HepG2 (cell line): Measurements from ENCODE around the gene GRAMD4. TPM values are rescaled to one million over a fixed set of nuclear protein-coding genes. Genes with fewer than 3 reads are reported as not detected.
A peak's percentile ranks its signal among the peaks of the same experiment; 100 is the strongest.

Source experiments
- AFF4 ChIP-seq: sonication (generic); formaldehyde crosslinking; IDR thresholded peaks from 2 replicates; pipeline ENCODE4 v1.4.0; 2020; ENCODE audit warnings: missing genetic modification reagents
- BCL3 ChIP-seq: sonication (generic); formaldehyde crosslinking; IDR thresholded peaks from 2 replicates; pipeline ENCODE4 v1.5.1; 2020; ENCODE audit warnings: mild to moderate bottlenecking, missing genetic modification reagents, moderate library complexity
- BORCS8-MEF2B ChIP-seq: sonication (generic); formaldehyde crosslinking; IDR thresholded peaks from 2 replicates; pipeline ENCODE4 v1.8.0; 2022; ENCODE audit warnings: mild to moderate bottlenecking, missing genetic modification reagents
- CBX2 ChIP-seq, 2 experiments: fragments of 200-600 bp in 1 of 2; sonication (generic); formaldehyde crosslinking in 1 of 2; IDR thresholded peaks; 2 replicates each; pipeline versions ENCODE4 v1.7.0 to v1.8.1; 2018 to 2022; ENCODE audit warnings: low read depth in 2 of 2, low read length in 1 of 2, mild to moderate bottlenecking in 1 of 2, missing genetic modification reagents in 1 of 2
- CC2D1A ChIP-seq: sonication (generic); formaldehyde crosslinking; IDR thresholded peaks from 2 replicates; pipeline ENCODE4 v1.8.1; 2023; ENCODE audit warnings: mild to moderate bottlenecking, missing genetic modification reagents
- CERS6 ChIP-seq: sonication (generic); formaldehyde crosslinking; IDR thresholded peaks from 2 replicates; pipeline ENCODE4 v1.5.0; 2020; ENCODE audit warnings: missing genetic modification reagents
- DNMT1 ChIP-seq: sonication (generic); formaldehyde crosslinking; IDR thresholded peaks from 2 replicates; pipeline ENCODE4 v1.5.1; 2020; ENCODE audit warnings: mild to moderate bottlenecking, missing genetic modification reagents
- FOXC1 ChIP-seq: sonication (generic); formaldehyde crosslinking; IDR thresholded peaks from 2 replicates; pipeline ENCODE4 v1.8.0; 2022; ENCODE audit warnings: mild to moderate bottlenecking, missing genetic modification reagents, borderline replicate concordance
- HNF4A ChIP-seq: sonication (generic); formaldehyde crosslinking; IDR thresholded peaks from 2 replicates; pipeline ENCODE4 v1.4.0; 2020; ENCODE audit warnings: missing genetic modification reagents
- MTA3 ChIP-seq: sonication (generic); formaldehyde crosslinking; IDR thresholded peaks from 2 replicates; pipeline ENCODE4 v1.4.0; 2020; ENCODE audit warnings: missing genetic modification reagents
- MYC ChIP-seq: sonication (generic); formaldehyde crosslinking; IDR thresholded peaks from 2 replicates; pipeline ENCODE4 v1.9.0; 2021; ENCODE audit warnings: missing genetic modification reagents, borderline replicate concordance
- PHF21A ChIP-seq: sonication (generic); formaldehyde crosslinking; IDR thresholded peaks from 2 replicates; pipeline ENCODE4 v1.5.0; 2020; ENCODE audit warnings: mild to moderate bottlenecking, missing genetic modification reagents
- POLR2G ChIP-seq: fragments of 200-400 bp; formaldehyde crosslinking; IDR thresholded peaks from 2 replicates; pipeline ENCODE4 v1.6.1; 2018; ENCODE audit warnings: mild to moderate bottlenecking, low read depth, low read length, moderate library complexity
- ZNF501 ChIP-seq: sonication (generic); formaldehyde crosslinking; IDR thresholded peaks from 2 replicates; pipeline ENCODE4 v1.5.1; 2020; ENCODE audit warnings: mild to moderate bottlenecking, moderate library complexity, missing genetic modification reagents
- ZNF543 ChIP-seq: sonication (generic); formaldehyde crosslinking; IDR thresholded peaks from 2 replicates; pipeline ENCODE4 v1.4.0; 2020; ENCODE audit warnings: mild to moderate bottlenecking, missing genetic modification reagents
- polyA plus RNA-seq, 8 experiments: library from polyadenylated mRNA; depleted of rRNA in 3 of 8; stranded (reverse) in 7 of 8; unstranded in 1 of 8; fragments of >200 nt; fragmentation: Illumina TruSeq in 4 of 8; extraction: Trizol in 4 of 8; gene quantifications; 2 replicates each; pipeline versions ENCODE4 v1.2.1 to v1.2.3, GENCODE V29; 2011 to 2016; ENCODE audit warnings: low read depth in 4 of 8, missing spikeins in 1 of 8, mixed read lengths in 1 of 8; ENCODE audit not compliant: insufficient read depth in 1 of 8
- total RNA-seq, 5 experiments: library from RNA; depleted of rRNA; stranded (reverse); fragments of >200 nt; fragmentation: Illumina TruSeq; extraction: Trizol; gene quantifications; 2 replicates each; pipeline ENCODE4 v1.2.3, GENCODE V29; 2016; ENCODE audit warnings: low read depth in 1 of 5
- TF ChIP-seq, protein P1 (sequence below): sonication (generic); formaldehyde crosslinking; IDR thresholded peaks from 2 replicates; pipeline ENCODE4 v1.4.0; 2020; ENCODE audit warnings: missing genetic modification reagents, low read depth, mild to moderate bottlenecking, borderline replicate concordance
- TF ChIP-seq, protein P2 (sequence below): IDR thresholded peaks from 2 replicates; pipeline ENCODE4 v1.6.1; 2016; ENCODE audit warnings: missing compliant biosample characterization, missing genetic modification reagents, borderline replicate concordance
- TF ChIP-seq, protein P3 (sequence below): IDR thresholded peaks from 2 replicates; pipeline ENCODE4 v1.6.1; 2012; ENCODE audit warnings: low read depth, low read length, improper control_type of control experiment

Gene GRAMD4
- total and polyA plus RNA-seq, 2 of the 13 experiments (the other 11 are each of a cell fraction or from before 2014, with no cell fraction given) = 15.2 to 15.7 TPM

GRCh38 chr22:46578824-46579561 is 41.2 kb upstream of the GRAMD4 start (continued):
- TF ChIP-seq, protein P1, sequence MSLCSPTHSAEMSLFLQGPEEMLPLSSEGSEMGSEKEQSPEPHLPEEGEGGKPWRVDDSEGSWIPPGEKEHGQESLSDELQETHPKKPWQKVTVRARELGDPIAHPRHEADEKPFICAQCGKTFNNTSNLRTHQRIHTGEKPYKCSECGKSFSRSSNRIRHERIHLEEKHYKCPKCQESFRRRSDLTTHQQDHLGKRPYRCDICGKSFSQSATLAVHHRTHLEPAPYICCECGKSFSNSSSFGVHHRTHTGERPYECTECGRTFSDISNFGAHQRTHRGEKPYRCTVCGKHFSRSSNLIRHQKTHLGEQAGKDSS (CRISPR knock-in tag) = 0 out of 2 replicates have a peak, but pooled peaks have one; percentile 32
- TF ChIP-seq MTA3 (CRISPR knock-in tag) (no peak), CBX2 (IDR thresholded peaks at IDR 0.05; ENCODE audit: low read depth, low read length) (no peak), CBX2 (CRISPR knock-in tag; IDR thresholded peaks at IDR 0.05; ENCODE audit: low read depth) (no peak), POLR2G (peak; percentile 46; the same call in 1 of the 2 replicates), BORCS8-MEF2B (no peak), PHF21A (CRISPR knock-in tag) (peak; percentile 57; the same call in 1 of the 2 replicates), CC2D1A (CRISPR knock-in tag) (no peak), FOXC1 (peak; percentile 79; the same call in 1 of the 2 replicates), CERS6 (CRISPR knock-in tag) (no peak), ZNF543 (CRISPR knock-in tag) (no peak), ZNF501 (CRISPR knock-in tag) (0 out of 2 replicates have a peak, but pooled peaks have one; percentile 31), AFF4 (CRISPR knock-in tag) (no peak), MYC (CRISPR knock-in tag) (peak; percentile 15; the same call in 1 of the 2 replicates), HNF4A (CRISPR knock-in tag) (peak; percentile 68), BCL3 (CRISPR knock-in tag) (no peak), DNMT1 (CRISPR knock-in tag) (no peak)
- TF ChIP-seq, protein P2, sequence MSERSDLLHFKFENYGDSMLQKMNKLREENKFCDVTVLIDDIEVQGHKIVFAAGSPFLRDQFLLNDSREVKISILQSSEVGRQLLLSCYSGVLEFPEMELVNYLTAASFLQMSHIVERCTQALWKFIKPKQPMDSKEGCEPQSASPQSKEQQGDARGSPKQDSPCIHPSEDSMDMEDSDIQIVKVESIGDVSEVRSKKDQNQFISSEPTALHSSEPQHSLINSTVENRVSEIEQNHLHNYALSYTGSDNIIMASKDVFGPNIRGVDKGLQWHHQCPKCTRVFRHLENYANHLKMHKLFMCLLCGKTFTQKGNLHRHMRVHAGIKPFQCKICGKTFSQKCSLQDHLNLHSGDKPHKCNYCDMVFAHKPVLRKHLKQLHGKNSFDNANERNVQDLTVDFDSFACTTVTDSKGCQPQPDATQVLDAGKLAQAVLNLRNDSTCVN (CRISPR knock-in tag) = no peak
- TF ChIP-seq, protein P3, sequence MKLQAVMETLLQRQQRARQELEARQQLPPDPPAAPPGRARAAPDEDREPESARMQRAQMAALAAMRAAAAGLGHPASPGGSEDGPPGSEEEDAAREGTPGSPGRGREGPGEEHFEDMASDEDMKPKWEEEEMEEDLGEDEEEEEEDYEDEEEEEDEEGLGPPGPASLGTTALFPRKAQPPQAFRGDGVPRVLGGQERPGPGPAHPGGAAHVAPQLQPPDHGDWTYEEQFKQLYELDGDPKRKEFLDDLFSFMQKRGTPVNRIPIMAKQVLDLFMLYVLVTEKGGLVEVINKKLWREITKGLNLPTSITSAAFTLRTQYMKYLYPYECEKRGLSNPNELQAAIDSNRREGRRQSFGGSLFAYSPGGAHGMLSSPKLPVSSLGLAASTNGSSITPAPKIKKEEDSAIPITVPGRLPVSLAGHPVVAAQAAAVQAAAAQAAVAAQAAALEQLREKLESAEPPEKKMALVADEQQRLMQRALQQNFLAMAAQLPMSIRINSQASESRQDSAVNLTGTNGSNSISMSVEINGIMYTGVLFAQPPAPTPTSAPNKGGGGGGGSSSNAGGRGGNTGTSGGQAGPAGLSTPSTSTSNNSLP = no peak
